ENCODE results near the gene ITGAE.
"Not testable (repeated sequence)": the region's sequence is repeated elsewhere in the genome, so short reads cannot be mapped to it uniquely, and the experiment has no call there.

ITGAE gene

GRCh38 chr17:3796822-3797170, 4.2 kb downstream of the ITGAE start:
- H3K36me3 ChIP-seq (ENCODE audit: control insufficient read depth, insufficient read depth, low read length): no peaks in the 10 kb centered on the region
- no peaks in the 10 kb centered on the region for H3K9me3 ChIP-seq (ENCODE audit: control insufficient read depth, low read length)
- no peaks in the 10 kb centered on the region for H3K27me3 ChIP-seq (ENCODE audit: control insufficient read depth, insufficient read depth, low read length)
- H3K4me1 ChIP-seq: no peaks in the 10 kb centered on the region
- H3K79me2 ChIP-seq: no peaks in the 10 kb centered on the region
- H3K4me2 ChIP-seq (ENCODE audit: low read length): no peak overlapping the region
- no peak overlapping the region for H3K4me3 ChIP-seq (ENCODE audit: low read depth, low read length)
- TF ChIP-seq, protein P1, sequence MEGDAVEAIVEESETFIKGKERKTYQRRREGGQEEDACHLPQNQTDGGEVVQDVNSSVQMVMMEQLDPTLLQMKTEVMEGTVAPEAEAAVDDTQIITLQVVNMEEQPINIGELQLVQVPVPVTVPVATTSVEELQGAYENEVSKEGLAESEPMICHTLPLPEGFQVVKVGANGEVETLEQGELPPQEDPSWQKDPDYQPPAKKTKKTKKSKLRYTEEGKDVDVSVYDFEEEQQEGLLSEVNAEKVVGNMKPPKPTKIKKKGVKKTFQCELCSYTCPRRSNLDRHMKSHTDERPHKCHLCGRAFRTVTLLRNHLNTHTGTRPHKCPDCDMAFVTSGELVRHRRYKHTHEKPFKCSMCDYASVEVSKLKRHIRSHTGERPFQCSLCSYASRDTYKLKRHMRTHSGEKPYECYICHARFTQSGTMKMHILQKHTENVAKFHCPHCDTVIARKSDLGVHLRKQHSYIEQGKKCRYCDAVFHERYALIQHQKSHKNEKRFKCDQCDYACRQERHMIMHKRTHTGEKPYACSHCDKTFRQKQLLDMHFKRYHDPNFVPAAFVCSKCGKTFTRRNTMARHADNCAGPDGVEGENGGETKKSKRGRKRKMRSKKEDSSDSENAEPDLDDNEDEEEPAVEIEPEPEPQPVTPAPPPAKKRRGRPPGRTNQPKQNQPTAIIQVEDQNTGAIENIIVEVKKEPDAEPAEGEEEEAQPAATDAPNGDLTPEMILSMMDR (IDR thresholded peaks at IDR 0.05): no peak
- H2AFZ ChIP-seq: no peak overlapping the region
- H3K27ac ChIP-seq: no peak overlapping the region
- H3K9ac ChIP-seq: no peak overlapping the region

GRCh38 chr17:3796110-3796821, 4.7 kb downstream of the ITGAE start:
- TF ChIP-seq, protein P1 (IDR thresholded peaks at IDR 0.05): no peak
- Histone ChIP-seq H3K4me2 (ENCODE audit: low read length) (no peak overlapping the region), H3K36me3 (ENCODE audit: control insufficient read depth, insufficient read depth, low read length) (no peaks in the 10 kb centered on the region), H3K27ac (no peak overlapping the region), H3K9ac (no peak overlapping the region), H3K9me3 (ENCODE audit: control insufficient read depth, low read length) (no peaks in the 10 kb centered on the region), H3K4me3 (ENCODE audit: low read depth, low read length) (no peak overlapping the region), H3K4me1 (no peaks in the 10 kb centered on the region), H2AFZ (no peak overlapping the region), H3K27me3 (ENCODE audit: control insufficient read depth, insufficient read depth, low read length) (no peaks in the 10 kb centered on the region), H3K79me2 (no peaks in the 10 kb centered on the region)

DNA sequence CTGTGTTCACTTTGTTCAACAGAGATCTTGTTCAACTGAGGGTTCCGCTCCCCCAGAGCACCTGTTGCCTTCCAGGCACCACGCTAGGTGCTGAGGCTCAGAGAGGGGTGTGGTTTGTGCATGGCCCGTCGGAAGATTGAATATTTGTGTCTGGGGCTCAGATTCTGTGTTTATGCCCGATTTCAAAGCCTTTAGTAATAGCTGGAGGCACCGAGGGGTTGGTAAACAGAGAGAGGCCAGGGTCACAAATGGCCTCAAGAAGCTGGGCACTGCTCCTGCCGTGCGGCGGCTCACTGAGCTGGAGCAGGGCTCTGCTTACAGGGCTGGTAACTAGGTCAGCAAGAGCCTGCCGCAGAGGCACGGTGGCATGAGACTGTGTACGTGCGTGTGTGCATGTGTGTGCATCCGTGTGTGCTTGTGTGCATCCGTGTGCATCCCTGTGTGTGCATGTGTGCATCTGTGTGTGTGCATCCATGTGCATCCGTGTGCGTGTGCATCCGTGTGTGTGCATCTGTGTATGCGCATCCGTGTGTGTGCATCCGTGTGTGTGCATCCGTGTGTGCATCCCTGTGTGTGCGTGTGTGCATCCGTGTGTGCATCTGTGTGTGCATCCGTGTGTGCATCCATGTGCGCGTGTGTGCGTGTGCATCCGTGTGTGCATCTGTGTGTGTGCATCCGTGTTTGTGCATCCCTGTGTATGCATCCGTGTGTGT, 5.4 kb downstream of the ITGAE start:
- Histone ChIP-seq H3K27ac (no peak overlapping the region), H3K4me3 (ENCODE audit: low read depth, low read length) (no peak overlapping the region), H3K27me3 (ENCODE audit: control insufficient read depth, insufficient read depth, low read length) (no peaks in the 10 kb centered on the region), H2AFZ (no peak overlapping the region), H3K9ac (no peak overlapping the region), H3K79me2 (no peaks in the 10 kb centered on the region), H3K4me1 (no peaks in the 10 kb centered on the region), H3K36me3 (ENCODE audit: control insufficient read depth, insufficient read depth, low read length) (no peaks in the 10 kb centered on the region), H3K9me3 (ENCODE audit: control insufficient read depth, low read length) (no peaks in the 10 kb centered on the region), H3K4me2 (ENCODE audit: low read length) (no peak overlapping the region)
- TF ChIP-seq, protein P1 (IDR thresholded peaks at IDR 0.05): no peak

DNA sequence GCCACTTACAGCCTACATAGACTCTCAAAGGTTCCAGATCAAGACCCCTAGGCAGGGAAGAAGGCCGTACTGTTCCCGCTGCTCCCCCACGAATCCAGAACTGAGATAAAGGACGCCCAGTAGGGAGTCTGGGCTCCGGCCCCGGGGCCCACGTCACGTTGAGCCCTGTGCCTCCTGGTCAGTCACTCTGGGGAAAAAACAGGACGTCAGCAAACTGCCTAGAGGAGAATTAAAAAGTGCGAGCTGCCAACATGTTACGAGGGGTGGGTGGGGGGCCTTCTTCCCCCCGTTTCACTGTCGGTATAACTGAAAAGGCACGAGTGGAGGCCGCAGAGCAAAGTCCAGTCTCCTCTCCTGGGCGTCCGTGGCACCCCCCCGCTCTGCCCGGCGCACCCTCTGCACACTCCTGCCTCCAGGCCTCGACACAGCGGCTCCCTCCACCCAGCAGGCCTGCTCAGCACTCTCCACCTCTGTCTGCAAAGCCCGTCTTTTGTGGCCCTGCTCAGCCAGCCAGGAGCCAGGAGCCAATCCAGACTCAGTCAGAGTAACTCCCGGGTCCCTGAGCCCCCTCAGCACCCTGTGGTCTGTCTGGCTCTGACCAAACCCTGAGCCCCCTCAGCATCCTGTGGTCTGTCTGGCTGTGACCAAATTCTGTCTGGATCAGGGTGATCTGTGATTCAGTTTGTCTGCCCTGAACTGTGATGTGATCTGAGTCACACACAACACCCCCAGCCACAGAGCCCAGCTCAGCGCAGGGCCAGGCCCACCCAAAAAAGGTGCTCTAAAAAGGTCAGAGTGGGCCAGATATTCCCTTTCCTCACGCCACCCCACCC, 6.2 kb downstream of the ITGAE start:
- Histone ChIP-seq H3K9me3 (ENCODE audit: control insufficient read depth, low read length) (no peaks in the 10 kb centered on the region), H3K27me3 (ENCODE audit: control insufficient read depth, insufficient read depth, low read length) (no peaks in the 10 kb centered on the region), H3K4me2 (ENCODE audit: low read length) (no peak overlapping the region), H3K9ac (no peak overlapping the region), H3K4me1 (no peaks in the 10 kb centered on the region), H3K27ac (no peak overlapping the region), H3K79me2 (no peaks in the 10 kb centered on the region), H2AFZ (no peak overlapping the region), H3K36me3 (ENCODE audit: control insufficient read depth, insufficient read depth, low read length) (no peaks in the 10 kb centered on the region), H3K4me3 (ENCODE audit: low read depth, low read length) (no peak overlapping the region)
- TF ChIP-seq, protein P1 (IDR thresholded peaks at IDR 0.05): no peak

DNA sequence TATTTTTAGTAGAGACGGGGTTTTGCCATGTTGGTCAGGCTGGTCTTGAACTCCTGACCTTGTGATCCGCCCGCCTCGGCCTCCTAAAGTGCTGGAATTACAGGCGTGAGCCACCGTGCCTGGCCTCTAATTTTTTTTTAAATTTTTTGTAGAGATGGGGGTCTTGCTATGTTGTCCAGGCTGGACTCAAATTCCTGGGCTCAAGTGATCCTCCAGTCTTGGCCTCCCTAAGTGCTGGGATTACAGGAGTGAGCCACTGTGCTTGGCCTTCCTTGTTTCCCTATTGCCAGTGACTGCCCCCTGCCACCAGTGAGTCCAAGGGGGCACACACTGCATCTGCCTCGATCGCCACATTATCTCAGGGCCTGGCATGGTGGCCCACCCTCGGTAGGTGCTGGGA, 6.8 kb downstream of the ITGAE start:
- H3K79me2 ChIP-seq; H3K36me3 ChIP-seq (ENCODE audit: control insufficient read depth, insufficient read depth, low read length); H3K9me3 ChIP-seq (ENCODE audit: control insufficient read depth, low read length); H3K4me3 ChIP-seq (ENCODE audit: low read depth, low read length); H3K4me1 ChIP-seq; H3K27ac ChIP-seq; H2AFZ ChIP-seq; H3K4me2 ChIP-seq (ENCODE audit: low read length); H3K27me3 ChIP-seq (ENCODE audit: control insufficient read depth, insufficient read depth, low read length); H3K9ac ChIP-seq: not testable (repeated sequence)

DNA sequence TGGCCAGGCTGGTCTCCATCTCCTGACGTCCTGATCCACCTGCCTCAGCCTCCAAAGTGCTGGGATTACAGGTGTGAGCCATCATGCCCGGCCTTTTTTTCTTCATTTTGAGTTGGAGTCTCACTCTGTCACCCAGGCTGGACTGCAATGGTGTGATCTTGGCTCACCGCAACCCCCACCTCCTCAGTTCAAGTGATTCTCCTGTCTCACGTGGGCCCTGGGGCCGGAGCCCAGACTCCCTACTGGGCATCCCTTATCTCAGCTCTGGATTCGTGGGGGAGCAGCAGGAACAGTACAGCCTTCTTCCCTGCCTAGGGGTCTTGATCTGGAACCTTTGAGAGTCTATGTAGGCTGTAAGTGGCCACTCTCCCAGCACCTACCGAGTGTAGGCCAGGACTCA, 7.7 kb downstream of the ITGAE start:
- not testable (repeated sequence) for H3K9me3 ChIP-seq (ENCODE audit: control insufficient read depth, low read length); H3K4me2 ChIP-seq (ENCODE audit: low read length); H3K79me2 ChIP-seq; H3K36me3 ChIP-seq (ENCODE audit: control insufficient read depth, insufficient read depth, low read length); H3K9ac ChIP-seq; H3K4me1 ChIP-seq; H3K4me3 ChIP-seq (ENCODE audit: low read depth, low read length); H3K27me3 ChIP-seq (ENCODE audit: control insufficient read depth, insufficient read depth, low read length); H3K27ac ChIP-seq; H2AFZ ChIP-seq
